Raji (cell line): ENCODE results near the gene TSPEAR.

ENCODE experiments used
- POLR2A ChIP-seq: IDR thresholded peaks from 2 replicates; pipeline ENCODE4 v1.6.1; 2011; ENCODE audit warnings: low read depth, low read length, control low read depth; ENCODE audit not compliant: insufficient read depth

TSPEAR gene

DNA sequence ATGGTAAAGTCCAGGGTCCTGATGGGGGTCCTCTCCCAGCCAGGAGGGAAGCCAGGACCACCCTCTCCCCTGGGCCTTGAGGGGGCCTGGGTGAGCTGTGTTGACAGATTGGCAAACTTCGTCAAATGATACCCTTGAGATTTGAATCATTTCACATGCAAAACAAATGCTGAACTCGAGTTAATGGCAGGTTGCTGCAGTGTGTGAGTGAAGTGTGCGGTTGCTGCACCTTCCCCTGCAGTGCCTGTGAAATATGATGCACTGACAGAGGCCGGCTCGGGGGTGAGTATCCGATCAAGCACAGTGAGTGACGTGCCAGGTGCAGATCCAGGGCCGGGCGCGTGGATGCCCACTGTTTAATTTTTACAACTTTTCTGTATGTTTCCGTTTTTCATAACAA, 23.7 kb downstream of the TSPEAR start:
- TF ChIP-seq POLR2A: no peak

DNA sequence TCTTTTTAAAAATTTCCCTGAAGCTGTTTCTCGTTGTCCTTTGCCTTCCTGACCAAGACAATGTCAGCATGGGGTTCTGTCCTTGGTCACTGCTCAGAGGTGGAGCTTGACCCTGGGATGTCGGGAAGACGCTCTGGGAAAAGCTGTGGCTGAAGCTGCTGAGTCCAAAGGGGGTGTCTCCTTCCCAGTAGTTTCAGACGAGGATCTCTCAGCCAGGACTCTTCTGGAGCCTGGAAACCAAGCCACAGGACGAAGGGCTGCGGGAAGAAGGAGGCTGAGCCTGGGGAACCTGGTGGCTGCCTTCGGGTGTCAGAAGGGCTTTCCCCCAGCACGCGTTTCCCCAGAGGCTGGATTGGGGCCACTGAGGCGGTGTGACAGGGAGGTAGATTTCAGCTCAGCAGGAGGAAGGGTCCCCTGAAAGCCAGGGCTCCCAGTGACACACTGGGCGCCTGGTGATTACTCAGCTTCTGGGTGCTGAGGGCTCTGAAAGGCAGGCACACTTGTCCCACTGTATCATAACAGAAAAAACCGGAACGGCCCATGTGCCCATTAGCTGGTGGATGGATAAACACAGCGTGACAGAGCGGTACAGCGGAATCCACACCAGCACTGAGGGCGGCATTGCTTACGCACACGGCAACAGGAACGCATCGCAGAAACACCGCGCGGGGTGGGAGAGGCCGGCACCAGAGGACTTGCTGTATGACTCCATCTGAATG, 24.4 kb downstream of the TSPEAR start:
- TF ChIP-seq POLR2A: no peak

GRCh38 chr21:44686000-44686781, 25.2 kb downstream of the TSPEAR start:
- TF ChIP-seq POLR2A: no peak

DNA sequence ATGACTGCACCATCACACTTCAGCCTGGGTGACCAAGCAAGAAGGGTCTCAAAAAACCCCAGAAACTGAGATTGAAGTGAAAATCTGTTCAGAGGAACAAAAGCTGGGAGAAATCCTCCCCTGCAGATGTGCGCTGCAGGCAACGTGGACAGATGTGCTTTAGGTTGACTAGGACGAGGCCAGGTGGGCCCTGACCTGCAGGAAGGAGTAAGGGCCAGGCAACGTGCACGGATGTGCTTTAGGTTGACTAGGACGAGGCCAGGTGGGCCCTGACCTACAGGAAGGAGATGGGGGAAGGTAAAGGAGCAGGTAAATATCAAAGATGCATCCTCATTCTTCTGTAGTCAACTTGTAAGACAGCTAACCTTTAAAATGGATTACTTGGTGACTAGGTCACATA, 26.9 kb downstream of the TSPEAR start:
- TF ChIP-seq POLR2A: no peak

DNA sequence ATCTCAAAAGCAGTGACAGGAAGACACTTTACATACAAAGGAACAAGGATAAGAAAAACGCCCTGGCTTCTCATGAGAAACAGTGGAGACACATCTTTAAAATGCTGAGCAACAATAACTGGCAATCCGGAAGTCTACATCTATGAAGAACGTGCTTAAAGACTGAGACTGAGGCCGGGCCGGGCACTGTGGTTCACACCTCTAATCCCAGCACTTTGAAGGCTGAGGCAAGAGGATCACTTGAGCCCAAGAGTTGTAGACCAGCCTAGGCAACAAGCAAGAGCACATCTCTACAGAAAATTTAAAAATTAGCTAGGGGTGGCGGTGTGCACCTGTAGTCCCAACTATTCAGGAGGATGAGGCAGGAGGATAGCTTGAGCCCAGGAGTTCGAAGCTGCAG, 27.3 kb downstream of the TSPEAR start:
- no peak for TF ChIP-seq POLR2A

DNA sequence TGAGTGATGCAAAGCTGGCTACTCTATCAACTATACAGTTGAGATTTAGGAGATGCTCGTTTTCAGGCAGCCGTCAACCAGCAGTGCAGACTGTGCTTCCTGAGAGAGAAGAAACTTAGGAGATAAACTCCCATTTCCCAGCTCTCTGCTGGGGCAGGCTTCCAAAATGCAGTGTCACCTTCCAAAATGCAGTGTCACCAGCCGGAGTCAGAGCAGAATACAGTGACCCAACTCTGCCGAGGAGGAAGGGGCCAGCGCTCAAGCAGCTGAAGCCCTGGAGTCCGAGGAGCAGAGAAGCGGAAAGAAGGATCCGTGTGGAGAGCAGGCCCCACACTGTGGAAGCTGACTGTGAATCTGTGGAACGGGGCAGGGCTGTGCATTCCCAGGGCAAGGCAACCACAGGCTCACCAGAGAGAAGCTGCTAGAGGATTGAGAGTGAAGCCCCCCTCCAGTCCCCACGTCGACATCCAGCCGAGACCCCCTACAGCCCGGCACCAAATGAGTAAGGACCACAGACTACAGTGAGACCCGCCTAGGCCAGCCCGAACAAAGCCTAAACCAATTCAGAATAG, 28.7 kb downstream of the TSPEAR start:
- TF ChIP-seq POLR2A: no peak

DNA sequence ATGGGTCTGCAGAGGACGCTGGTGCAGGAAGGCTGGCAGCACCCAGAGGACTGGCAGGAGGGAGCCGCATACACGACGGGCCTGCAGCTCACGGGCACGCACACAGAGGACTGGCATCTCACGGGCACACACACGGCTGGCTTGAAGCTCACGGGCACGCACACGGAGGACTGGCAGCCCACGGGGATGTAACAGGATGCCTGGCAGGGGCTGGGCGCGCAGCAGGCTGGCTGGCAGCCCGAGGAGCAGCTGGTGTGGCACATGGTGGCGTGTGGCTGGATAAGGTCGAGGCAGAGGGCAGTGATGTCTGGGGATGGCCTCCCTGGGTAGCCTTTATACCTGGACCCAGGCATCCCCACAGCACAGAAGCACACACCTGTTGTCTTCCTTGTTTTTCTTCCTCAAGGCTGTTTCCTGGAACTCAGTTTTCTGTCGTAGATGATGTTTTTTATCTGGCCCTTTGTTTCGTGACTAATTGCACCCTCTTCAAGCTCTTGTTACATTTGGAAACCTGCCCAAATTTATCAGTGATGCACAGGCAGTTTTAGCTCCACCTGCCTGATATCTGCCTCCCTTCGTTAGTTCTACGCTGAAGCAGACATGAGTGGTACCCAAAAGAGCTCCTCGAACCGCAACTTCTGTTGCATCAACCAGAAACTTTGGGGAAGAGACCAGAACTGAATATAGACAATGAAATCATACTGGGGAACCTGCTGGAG, 29.4 kb downstream of the TSPEAR start, which contains the start of gene KRTAP12-1:
Gene KRTAP12-1 (minus strand): TSS at position 303 of the 719 bp plus-strand sequence. CDS start 40 bp downstream, at position 263.
- TF ChIP-seq POLR2A: no peak

DNA sequence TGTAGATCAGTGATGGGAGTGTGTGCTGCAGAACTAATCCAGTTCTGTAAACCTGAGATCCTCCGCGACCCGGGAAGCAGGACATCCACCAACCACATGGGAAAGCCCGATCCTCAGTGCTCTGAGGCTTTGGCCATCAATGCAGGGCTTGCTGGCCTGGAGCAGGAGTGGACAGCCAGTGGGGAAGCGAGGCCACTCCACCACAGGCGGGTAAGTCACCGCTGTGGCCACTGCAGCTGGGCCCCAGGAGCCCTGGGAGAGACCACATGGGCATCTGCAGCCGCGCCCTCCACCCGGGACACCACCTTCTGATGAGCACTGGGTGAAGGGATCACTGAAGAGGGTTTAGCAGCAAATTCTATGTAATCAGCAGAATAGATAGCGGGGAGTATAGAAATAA, 30.2 kb downstream of the TSPEAR start:
- TF ChIP-seq POLR2A: no peak

DNA sequence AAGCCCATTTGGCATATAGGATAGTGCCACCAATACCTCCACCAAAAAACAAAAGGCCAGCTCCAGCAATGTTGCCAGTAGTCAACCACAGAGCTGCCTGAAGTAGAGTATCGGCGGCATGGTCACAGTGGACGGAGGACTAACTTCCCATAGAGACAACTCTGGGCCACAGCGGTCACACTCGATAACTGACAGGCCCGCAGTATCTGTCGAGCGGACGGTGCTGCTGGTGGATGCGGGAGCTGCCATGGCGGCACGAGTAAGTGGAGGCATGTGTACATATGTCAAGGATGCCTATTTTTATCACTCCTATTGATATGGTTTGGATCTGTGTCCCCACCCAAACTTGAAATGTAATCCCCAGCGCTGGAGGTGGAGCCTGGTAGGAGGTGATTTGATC, 33.5 kb downstream of the TSPEAR start:
- TF ChIP-seq POLR2A: no peak

DNA sequence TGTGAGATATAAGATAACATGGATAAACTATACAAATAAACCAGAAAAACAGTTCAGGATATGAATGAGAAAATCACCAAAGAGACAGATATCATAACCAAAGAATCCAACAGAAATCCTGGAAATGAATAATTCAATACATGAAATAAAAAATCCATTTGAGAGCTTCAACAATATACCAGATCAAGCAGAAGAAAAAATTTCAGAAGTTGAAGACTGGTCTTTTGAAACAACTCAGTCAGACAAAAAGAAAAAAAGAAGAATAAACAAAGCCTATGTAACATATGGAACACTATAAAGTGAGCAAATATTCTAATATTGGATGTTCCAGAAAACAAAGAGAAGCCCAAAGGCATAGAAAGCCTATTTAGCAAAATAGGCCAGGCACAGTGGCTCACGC, 39.5 kb downstream of the TSPEAR start:
- no peak for TF ChIP-seq POLR2A

DNA sequence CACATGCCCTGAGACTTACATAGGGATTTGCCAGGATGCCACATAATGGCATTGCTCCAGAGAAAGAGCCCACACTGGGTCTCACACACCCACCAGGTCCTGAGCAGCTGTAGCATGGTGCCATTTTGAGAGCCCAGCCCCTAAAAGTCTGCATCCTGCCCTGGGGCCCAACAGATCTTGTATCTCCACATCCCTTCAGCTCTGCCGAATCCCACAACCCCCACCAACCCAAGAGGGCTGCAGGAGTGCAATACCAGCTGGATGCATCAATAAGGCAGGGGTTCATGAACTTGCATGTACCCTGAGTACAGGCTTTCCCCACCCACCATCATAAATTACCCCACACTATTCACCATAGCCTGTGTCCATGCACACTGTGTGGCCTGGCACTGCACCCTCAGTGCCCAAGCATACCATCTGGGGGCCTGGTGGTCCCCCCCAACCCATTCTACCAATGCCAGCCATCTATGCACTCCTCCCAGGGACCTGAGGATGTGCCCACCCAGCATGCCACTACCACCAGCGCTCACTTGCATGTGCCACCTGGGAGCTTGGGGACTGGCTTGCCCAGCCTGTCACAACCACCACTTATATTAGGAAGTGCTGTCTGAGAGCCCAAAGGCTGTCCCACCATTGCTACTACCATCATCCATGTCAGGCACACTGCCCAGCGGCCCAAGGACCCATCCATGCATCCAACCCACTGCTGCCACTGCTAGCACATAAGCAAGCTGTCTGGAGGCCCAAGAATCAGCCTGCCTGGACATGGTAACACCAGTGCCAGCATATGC, 40.5 kb downstream of the TSPEAR start:
- no peak for TF ChIP-seq POLR2A

DNA sequence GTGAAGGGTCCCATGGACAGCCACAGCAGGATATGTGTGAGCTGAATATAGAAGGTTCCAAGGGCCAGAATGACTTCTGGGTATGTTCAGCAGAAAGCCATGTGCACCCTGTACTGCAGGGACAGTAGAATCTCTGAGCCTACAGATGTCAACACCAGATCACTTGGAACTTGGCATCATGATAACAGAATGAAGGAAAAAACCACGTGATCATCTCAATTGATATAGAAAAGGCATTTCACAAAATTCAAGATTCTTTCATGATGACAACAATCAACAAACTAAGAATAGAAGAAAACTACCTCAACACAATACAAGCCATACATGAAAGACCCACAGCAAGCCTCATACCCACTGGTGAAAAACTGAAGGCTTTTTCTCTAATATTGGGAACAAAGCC, 43.8 kb downstream of the TSPEAR start:
- no peak for TF ChIP-seq POLR2A

GRCh38 chr21:44666401-44667320, 44.7 kb downstream of the TSPEAR start, which contains the start of gene KRTAP12-2:
Gene KRTAP12-2, minus strand, starts transcription at chr21:44666927. Its CDS starts 41 bp downstream, at chr21:44666886.
- TF ChIP-seq POLR2A: no peak
